Measurements from ENCODE around the gene GOLGA8K.
"Not testable (repeated sequence)": the region's sequence is repeated elsewhere in the genome, so short reads cannot be mapped to it uniquely, and the experiment has no call there.

The GOLGA8K gene

GRCh38 chr15:32403192-32403591, at the start of gene GOLGA8K:
Gene GOLGA8K (minus strand): TSS chr15:32403292. CDS start chr15:32403194, 98 bp downstream.
- DNase-seq; in situ Hi-C loops (cut with MboI; ENCODE audit: low pct_unique_long_range_greater_than_20kb, low sequenced_read_pairs): not testable (repeated sequence)

- in situ Hi-C loops (cut with MboI; ENCODE audit: low pct_unique_long_range_greater_than_20kb, low sequenced_read_pairs) = not testable (repeated sequence)
Measured at GRCh38 chr15:32440445-32440977, 37.4 kb upstream of the GOLGA8K start.

GRCh38 chr15:32434102-32434963, 31.2 kb upstream of the GOLGA8K start:
- DNase-seq; in situ Hi-C loops (cut with MboI; ENCODE audit: low pct_unique_long_range_greater_than_20kb, low sequenced_read_pairs): not testable (repeated sequence)

More at GRCh38 chr15:32440445-32440977, 37.4 kb upstream of the GOLGA8K start:
- not testable (repeated sequence) for DNase-seq

- DNase-seq; in situ Hi-C loops (cut with MboI; ENCODE audit: low pct_unique_long_range_greater_than_20kb, low sequenced_read_pairs): not testable (repeated sequence)
Measured at GRCh38 chr15:32427635-32428034, 24.5 kb upstream of the GOLGA8K start.

- DNase-seq; in situ Hi-C loops (cut with MboI; ENCODE audit: low pct_unique_long_range_greater_than_20kb, low sequenced_read_pairs): not testable (repeated sequence)
Measured at GRCh38 chr15:32426511-32426910, 23.4 kb upstream of the GOLGA8K start.

GRCh38 chr15:32407903-32408302, 4.8 kb upstream of the GOLGA8K start:
- DNase-seq; in situ Hi-C loops (cut with MboI; ENCODE audit: low pct_unique_long_range_greater_than_20kb, low sequenced_read_pairs): not testable (repeated sequence)

GRCh38 chr15:32396522-32396921, 6.6 kb downstream of the GOLGA8K start:
- in situ Hi-C loops (cut with MboI; ENCODE audit: low pct_unique_long_range_greater_than_20kb, low sequenced_read_pairs); DNase-seq: not testable (repeated sequence)

GRCh38 chr15:32394745-32395144, 8.3 kb downstream of the GOLGA8K start:
- in situ Hi-C loops (cut with MboI; ENCODE audit: low pct_unique_long_range_greater_than_20kb, low sequenced_read_pairs); DNase-seq: not testable (repeated sequence)

GRCh38 chr15:32388050-32388648, 14.9 kb downstream of the GOLGA8K start:
- in situ Hi-C loops (cut with MboI; ENCODE audit: low pct_unique_long_range_greater_than_20kb, low sequenced_read_pairs); DNase-seq: not testable (repeated sequence)

- in situ Hi-C loops (cut with MboI; ENCODE audit: low pct_unique_long_range_greater_than_20kb, low sequenced_read_pairs); DNase-seq: not testable (repeated sequence)
Measured at GRCh38 chr15:32385823-32386495, 17.1 kb downstream of the GOLGA8K start.

GRCh38 chr15:32374185-32374584, 28.9 kb downstream of the GOLGA8K start:
- in situ Hi-C loops (cut with MboI; ENCODE audit: low pct_unique_long_range_greater_than_20kb, low sequenced_read_pairs); DNase-seq: not testable (repeated sequence)

GRCh38 chr15:32373707-32374106, 29.4 kb downstream of the GOLGA8K start:
- in situ Hi-C loops (cut with MboI; ENCODE audit: low pct_unique_long_range_greater_than_20kb, low sequenced_read_pairs); DNase-seq: not testable (repeated sequence)

GRCh38 chr15:32372075-32372474, 31.0 kb downstream of the GOLGA8K start:
- in situ Hi-C loops (cut with MboI; ENCODE audit: low pct_unique_long_range_greater_than_20kb, low sequenced_read_pairs); DNase-seq: not testable (repeated sequence)

GRCh38 chr15:32370526-32370925, 32.6 kb downstream of the GOLGA8K start:
- DNase-seq; in situ Hi-C loops (cut with MboI; ENCODE audit: low pct_unique_long_range_greater_than_20kb, low sequenced_read_pairs): not testable (repeated sequence)

- DNase-seq; in situ Hi-C loops (cut with MboI; ENCODE audit: low pct_unique_long_range_greater_than_20kb, low sequenced_read_pairs): not testable (repeated sequence)
Measured at GRCh38 chr15:32370064-32370463, 33.0 kb downstream of the GOLGA8K start.

GRCh38 chr15:32366492-32366891, 36.6 kb downstream of the GOLGA8K start:
- DNase-seq; in situ Hi-C loops (cut with MboI; ENCODE audit: low pct_unique_long_range_greater_than_20kb, low sequenced_read_pairs): not testable (repeated sequence)

- in situ Hi-C loops (cut with MboI; ENCODE audit: low pct_unique_long_range_greater_than_20kb, low sequenced_read_pairs); DNase-seq: not testable (repeated sequence)
Measured at GRCh38 chr15:32365955-32366354, 37.1 kb downstream of the GOLGA8K start.

- DNase-seq; in situ Hi-C loops (cut with MboI; ENCODE audit: low pct_unique_long_range_greater_than_20kb, low sequenced_read_pairs): not testable (repeated sequence)
Measured at GRCh38 chr15:32364944-32365343, 38.1 kb downstream of the GOLGA8K start.

GRCh38 chr15:32363449-32363848, 39.6 kb downstream of the GOLGA8K start:
- in situ Hi-C loops (cut with MboI; ENCODE audit: low pct_unique_long_range_greater_than_20kb, low sequenced_read_pairs); DNase-seq: not testable (repeated sequence)
